Ectodermal cell (in vitro differentiated cells): ENCODE data around the gene COL28A1.
"Not testable (repeated sequence)": the region's sequence is repeated elsewhere in the genome, so short reads cannot be mapped to it uniquely, and the experiment has no call there.

Source experiments
- H3K27ac ChIP-seq: 2 replicates; pipeline ENCODE4 v1.7.0; 2013; ENCODE audit warnings: mild to moderate bottlenecking, low read depth, low read length; ENCODE audit not compliant: insufficient read depth, poor library complexity, severe bottlenecking
- H3K27me3 ChIP-seq: 2 replicates; pipeline ENCODE4 v1.7.0; 2013; ENCODE audit warnings: mild to moderate bottlenecking, low read length; ENCODE audit not compliant: insufficient read depth, control insufficient read depth, poor library complexity, severe bottlenecking
- H3K36me3 ChIP-seq: one replicate; pipeline ENCODE4 v1.7.0; 2013; ENCODE audit warnings: low read length; ENCODE audit not compliant: control insufficient read depth, insufficient read depth
- H3K4me1 ChIP-seq: one replicate; pipeline ENCODE4 v1.7.0; 2013; ENCODE audit warnings: low read length; ENCODE audit not compliant: control insufficient read depth, insufficient read depth
- H3K4me3 ChIP-seq: 2 replicates; pipeline ENCODE4 v1.7.0; 2013; ENCODE audit warnings: low read depth, low read length, control low read depth; ENCODE audit not compliant: insufficient read depth
- H3K9me3 ChIP-seq: 2 replicates; pipeline ENCODE4 v1.7.0; 2013; ENCODE audit warnings: mild to moderate bottlenecking, low read length, moderate library complexity; ENCODE audit not compliant: control insufficient read depth
- WGBS, 2 experiments: methylation state at CpG; one replicate each; pipeline ENCODE4 v1.1.7; 2013; ENCODE audit warnings: missing lambda C conversion rate in 2 of 2; 5-methylcytosine and 5-hydroxymethylcytosine counted together

COL28A1 gene

GRCh38 chr7:7484072-7484471 is 51.6 kb downstream of the COL28A1 start:
- WGBS, 2 experiments, result no CpG with 5 or more reads among the region's 1 CpG
- H3K27ac ChIP-seq, result no peak overlapping the region
- no peaks in the 10 kb centered on the region for H3K4me1 ChIP-seq
- H3K4me3 ChIP-seq, result no peak overlapping the region
- no peaks in the 10 kb centered on the region for H3K9me3 ChIP-seq
- H3K36me3 ChIP-seq, result no peaks in the 10 kb centered on the region
- H3K27me3 ChIP-seq, result no peaks in the 10 kb centered on the region

DNA sequence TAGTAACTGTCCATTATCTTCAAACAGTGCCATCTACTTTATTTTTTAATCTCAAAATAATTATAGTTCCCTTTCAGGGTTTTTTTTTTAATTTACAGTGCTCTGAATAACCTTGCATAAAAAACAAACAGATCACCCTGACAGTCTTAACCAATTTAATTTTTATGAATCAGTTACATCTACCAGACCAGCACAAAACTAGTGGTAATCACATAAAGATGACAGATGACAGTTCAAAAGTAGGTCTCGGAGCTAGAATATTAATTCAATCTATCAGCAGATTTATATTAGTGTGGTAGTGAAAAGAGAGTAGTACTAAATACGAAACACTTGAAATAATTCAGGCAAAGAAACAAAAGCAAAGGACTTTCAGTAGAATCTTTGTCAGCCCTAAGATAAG is 53.9 kb downstream of the COL28A1 start:
- no peaks in the 10 kb centered on the region for H3K36me3 ChIP-seq
- H3K9me3 ChIP-seq, result no peaks in the 10 kb centered on the region
- no peak overlapping the region for H3K4me3 ChIP-seq
- no peaks in the 10 kb centered on the region for H3K27me3 ChIP-seq
- H3K27ac ChIP-seq, result no peak overlapping the region
- WGBS, 2 experiments, result 91 to 100% methylated on average over 1 of the region's 2 CpGs
- H3K4me1 ChIP-seq, result no peaks in the 10 kb centered on the region

DNA sequence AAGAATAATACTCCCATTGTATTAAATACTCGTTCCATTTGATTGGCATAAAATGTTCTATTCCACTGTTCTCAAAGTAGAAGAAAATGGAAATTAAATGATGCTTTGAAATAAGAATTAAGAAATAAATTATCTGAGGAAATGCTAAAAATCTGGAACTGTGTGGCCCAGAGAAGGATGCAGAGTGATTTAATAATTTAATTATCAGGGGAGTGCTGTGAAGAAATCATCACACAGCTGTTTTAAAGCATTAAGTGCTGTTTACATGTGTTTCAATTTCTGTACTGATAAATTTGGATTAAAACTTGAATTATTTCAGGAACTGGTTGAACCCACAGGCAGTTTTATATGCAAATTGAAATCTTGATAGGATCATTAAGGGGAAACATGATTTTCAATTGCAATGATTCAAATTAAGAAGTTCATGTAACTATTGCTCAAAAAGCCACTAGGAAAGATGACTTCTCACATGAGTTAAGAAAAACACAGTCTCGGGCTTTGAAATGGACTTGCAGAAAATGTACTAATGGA is 56.3 kb downstream of the COL28A1 start:
- H3K9me3 ChIP-seq, result no peaks in the 10 kb centered on the region
- no peaks in the 10 kb centered on the region for H3K27me3 ChIP-seq
- H3K4me1 ChIP-seq, result no peaks in the 10 kb centered on the region
- no peak overlapping the region for H3K4me3 ChIP-seq
- H3K27ac ChIP-seq, result no peak overlapping the region
- H3K36me3 ChIP-seq, result no peaks in the 10 kb centered on the region
- 100% methylated on average over 1 to 2 of the region's 2 CpGs for WGBS, 2 experiments

DNA sequence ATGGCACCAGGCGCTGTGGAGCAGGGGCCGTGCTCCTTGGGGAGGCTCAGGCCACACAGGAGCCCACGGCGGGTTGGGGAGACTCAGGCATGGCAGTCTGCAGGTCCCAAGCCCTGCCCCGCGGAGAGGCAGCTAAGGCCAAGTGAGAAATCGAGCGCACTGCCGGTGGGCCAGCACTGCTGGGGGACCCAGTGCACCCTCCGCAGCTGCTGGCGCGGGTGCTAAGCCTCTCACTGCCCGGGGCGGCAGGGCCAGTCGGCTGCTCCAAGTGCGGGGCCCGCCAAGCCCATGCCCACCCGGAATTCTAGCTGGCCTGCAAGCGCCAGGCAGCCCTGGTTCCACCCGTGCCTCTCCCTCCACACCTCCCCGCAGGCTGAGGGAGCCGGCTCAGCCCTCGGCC is 57.1 kb downstream of the COL28A1 start:
- no peak overlapping the region for H3K27ac ChIP-seq
- H3K4me1 ChIP-seq, result no peaks in the 10 kb centered on the region
- WGBS, 2 experiments, result 93 to 94% methylated on average over 23 of the region's 23 CpGs
- no peaks in the 10 kb centered on the region for H3K36me3 ChIP-seq
- no peaks in the 10 kb centered on the region for H3K27me3 ChIP-seq
- H3K4me3 ChIP-seq, result no peak overlapping the region
- H3K9me3 ChIP-seq, result no peaks in the 10 kb centered on the region

DNA sequence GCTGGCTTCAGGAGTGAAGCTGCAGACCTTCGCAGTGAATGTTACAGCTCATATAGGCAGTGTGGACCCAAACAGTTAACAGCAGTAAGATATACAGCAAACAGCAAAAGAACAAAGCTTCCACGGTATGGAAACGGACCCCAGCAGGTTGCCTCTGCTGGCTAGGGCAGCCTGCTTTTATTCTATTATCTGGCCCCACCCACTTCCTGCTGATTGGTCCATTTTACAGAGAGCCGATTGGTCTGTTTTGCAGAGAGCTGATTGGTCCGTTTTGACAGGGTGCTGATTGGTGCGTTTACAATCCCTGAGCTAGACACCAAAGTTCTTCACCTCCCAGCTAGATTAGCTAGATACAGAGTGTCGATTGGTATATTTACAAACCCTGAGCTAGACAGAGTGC is 58.0 kb downstream of the COL28A1 start:
- not testable (repeated sequence) for H3K4me3 ChIP-seq, H3K27ac ChIP-seq, H3K36me3 ChIP-seq, H3K9me3 ChIP-seq, H3K27me3 ChIP-seq, H3K4me1 ChIP-seq
- WGBS, 2 experiments, result 94 to 96% methylated on average over 7 of the region's 7 CpGs

DNA sequence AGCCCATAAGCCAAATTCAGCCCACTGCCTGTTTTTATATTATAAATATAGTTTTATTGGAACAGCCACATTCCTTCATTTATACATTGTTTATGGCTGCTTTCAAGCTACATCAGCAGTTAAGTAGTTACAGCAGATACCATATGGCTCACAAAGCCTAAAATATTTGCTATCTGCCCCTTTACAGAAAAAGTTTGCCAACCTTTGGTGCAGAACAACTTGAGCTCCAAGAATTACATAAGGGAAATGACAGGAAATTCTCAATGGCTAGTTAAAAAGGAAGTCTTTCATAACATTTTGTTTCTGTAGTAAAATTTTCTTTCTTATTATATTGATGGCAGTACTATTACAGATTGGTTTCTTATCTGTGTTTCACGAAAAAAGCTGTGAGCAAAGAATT is 59.3 kb downstream of the COL28A1 start:
- Histone ChIP-seq H3K27me3 (no peaks in the 10 kb centered on the region), H3K9me3 (no peaks in the 10 kb centered on the region), H3K27ac (no peak overlapping the region), H3K4me1 (no peaks in the 10 kb centered on the region), H3K36me3 (no peaks in the 10 kb centered on the region), H3K4me3 (no peak overlapping the region)
- WGBS, 2 experiments, result 90% methylated on average over 1 of the region's 1 CpG; no CpG with 5 or more reads in 1 of the 2 experiments

DNA sequence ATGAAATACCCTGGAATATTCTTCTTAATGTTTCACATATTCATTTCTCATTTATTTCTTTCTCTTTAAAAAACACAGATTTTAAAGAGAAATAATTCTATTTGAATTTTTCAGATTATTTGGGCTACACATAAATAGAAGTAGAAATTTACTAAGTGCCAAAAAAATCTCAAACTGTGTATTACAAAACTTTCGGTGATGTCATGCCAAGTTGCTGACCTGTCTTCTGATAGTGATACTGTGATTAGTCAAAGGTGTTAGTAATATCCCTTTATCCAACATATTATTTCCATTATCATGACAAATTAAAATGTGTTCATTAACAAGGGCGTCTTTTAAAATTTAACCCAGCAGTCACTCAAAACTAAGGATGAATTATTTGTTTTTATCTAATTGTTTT is 60.1 kb downstream of the COL28A1 start:
- Histone ChIP-seq H3K9me3 (no peaks in the 10 kb centered on the region), H3K4me3 (no peak overlapping the region), H3K4me1 (no peaks in the 10 kb centered on the region), H3K27ac (no peak overlapping the region), H3K27me3 (no peaks in the 10 kb centered on the region), H3K36me3 (no peaks in the 10 kb centered on the region)
- WGBS, 2 experiments, result no CpG with 5 or more reads among the region's 2 CpGs

DNA sequence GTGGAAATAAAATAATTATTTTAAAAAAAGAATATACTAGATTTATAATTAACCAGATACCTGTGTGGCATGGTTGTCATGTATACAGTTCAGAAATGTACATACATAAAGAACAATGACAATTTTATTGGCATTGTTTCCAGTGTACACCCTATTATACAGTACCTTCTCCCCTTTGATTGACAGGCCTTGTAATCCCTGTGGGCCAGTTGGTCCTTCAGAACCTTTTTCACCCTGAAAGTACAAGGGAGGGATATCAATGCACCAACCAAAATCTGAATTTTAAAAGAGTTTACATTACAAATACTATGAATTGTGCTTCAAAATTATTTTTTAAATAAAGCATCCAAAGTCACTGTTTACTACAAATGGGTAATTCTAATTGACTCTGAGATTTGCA is 61.2 kb downstream of the COL28A1 start:
- no peaks in the 10 kb centered on the region for H3K9me3 ChIP-seq
- H3K27me3 ChIP-seq, result no peaks in the 10 kb centered on the region
- H3K36me3 ChIP-seq, result no peaks in the 10 kb centered on the region
- no peak overlapping the region for H3K27ac ChIP-seq
- H3K4me3 ChIP-seq, result no peak overlapping the region
- H3K4me1 ChIP-seq, result no peaks in the 10 kb centered on the region

- not testable (repeated sequence) for H3K4me1 ChIP-seq, H3K4me3 ChIP-seq, H3K36me3 ChIP-seq, H3K27ac ChIP-seq, H3K9me3 ChIP-seq, H3K27me3 ChIP-seq
- 89 to 91% methylated on average over 31 of the region's 39 CpGs for WGBS, 2 experiments
Observed at GRCh38 chr7:7464991-7465765, 70.5 kb downstream of the COL28A1 start.

DNA sequence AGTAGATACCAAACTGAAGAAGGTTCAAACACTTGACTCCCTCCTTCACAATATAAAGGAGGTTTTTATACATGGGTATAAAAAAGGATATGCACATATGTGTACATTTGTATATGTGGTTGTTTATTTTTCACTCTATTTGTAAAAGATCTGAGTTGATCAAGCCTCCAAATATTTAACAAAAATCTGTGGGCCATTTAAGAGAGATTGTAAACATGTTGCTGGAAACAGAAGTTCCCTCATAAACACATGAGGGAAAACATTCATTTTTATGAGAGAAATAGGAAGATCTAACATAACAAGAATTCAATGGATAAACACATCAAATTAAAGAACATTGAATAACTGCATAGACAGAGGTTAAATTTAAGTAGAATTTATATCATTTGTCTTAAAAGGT is 81.7 kb downstream of the COL28A1 start:
- no peaks in the 10 kb centered on the region for H3K36me3 ChIP-seq
- no peak overlapping the region for H3K4me3 ChIP-seq
- no peak overlapping the region for H3K27ac ChIP-seq
- H3K27me3 ChIP-seq, result no peaks in the 10 kb centered on the region
- H3K9me3 ChIP-seq, result no peaks in the 10 kb centered on the region
- no peaks in the 10 kb centered on the region for H3K4me1 ChIP-seq

DNA sequence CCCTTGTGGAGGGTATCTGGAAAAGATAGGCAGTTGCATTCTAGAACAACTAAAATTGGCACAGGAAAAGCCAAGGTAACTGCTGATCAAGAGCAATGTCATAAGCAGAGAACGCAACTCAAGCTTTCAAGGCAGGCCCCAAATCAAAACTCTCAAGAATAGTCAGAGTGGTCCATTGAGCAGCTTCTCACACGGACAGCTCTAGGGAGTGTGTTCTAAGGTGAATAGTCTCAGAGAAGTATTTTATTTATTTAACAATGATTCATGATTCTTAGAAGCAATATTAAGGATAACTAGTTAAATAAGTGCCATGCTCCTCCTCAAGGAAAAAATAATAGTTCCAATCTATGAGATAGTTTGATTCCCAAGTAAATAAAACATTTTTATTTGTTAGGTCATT is 83.0 kb downstream of the COL28A1 start:
- Histone ChIP-seq H3K9me3 (no peaks in the 10 kb centered on the region), H3K27me3 (no peaks in the 10 kb centered on the region), H3K27ac (no peak overlapping the region), H3K4me3 (no peak overlapping the region), H3K4me1 (no peaks in the 10 kb centered on the region), H3K36me3 (no peaks in the 10 kb centered on the region)
- WGBS, 2 experiments, result 95 to 100% methylated on average over 1 of the region's 2 CpGs
